Brain microvascular endothelial cell (primary cell): ENCODE data around the gene DMGDH.

Experiments
- DNase-seq: peaks from one replicate; pipeline ENCODE4 v3.0.0-alpha.2; 2020
- H3K27ac ChIP-seq: fragments of 250-450 bp; sonication (Bioruptor Pico); 2 replicates; pipeline ENCODE4 v1.5.1; 2020; ENCODE audit warnings: mild to moderate bottlenecking, moderate library complexity
- H3K27me3 ChIP-seq: fragments of 250-450 bp; sonication (Bioruptor Pico); replicated peaks from 2 replicates; pipeline ENCODE4 v1.5.1; 2020; ENCODE audit warnings: mild to moderate bottlenecking
- H3K36me3 ChIP-seq: fragments of 250-450 bp; sonication (Bioruptor Pico); replicated peaks from 2 replicates; pipeline ENCODE4 v1.5.1; 2020; ENCODE audit warnings: mild to moderate bottlenecking
- H3K4me3 ChIP-seq: 2 replicates; pipeline ENCODE4 v1.5.1; 2011; ENCODE audit warnings: low read depth, mild to moderate bottlenecking, control low read depth, low read length, moderate library complexity
- CTCF ChIP-seq: IDR thresholded peaks from 2 replicates; pipeline ENCODE4 v1.5.1; 2011; ENCODE audit warnings: low read depth, mild to moderate bottlenecking, moderate library complexity, low read length, control low read depth, inconsistent platforms; ENCODE audit errors: missing control alignments
- in situ Hi-C: cut with HindIII; loops from 2 replicates; pipeline ENCODE4 v1.10.0; 2017; ENCODE audit warnings: low sequenced_read_pairs, low pct_ligation_motif_present

Gene DMGDH

GRCh38 chr5:79036769-79037168, 32.7 kb downstream of the DMGDH start:
- no peak for TF ChIP-seq CTCF
- in situ Hi-C loops, result no loop called here
- no peak overlapping the region for H3K27ac ChIP-seq

GRCh38 chr5:79035237-79035636, 34.2 kb downstream of the DMGDH start:
- no peak for DNase-seq
- Histone ChIP-seq H3K4me3 (no peak overlapping the region), H3K27me3 (no peaks in the 10 kb centered on the region), H3K36me3 (no peaks in the 10 kb centered on the region), H3K27ac (no peak overlapping the region)
- in situ Hi-C loops, result no loop called here
- no peak for TF ChIP-seq CTCF

More at GRCh38 chr5:79036769-79037168, 32.7 kb downstream of the DMGDH start:
- DNase-seq, result no peak
- Histone ChIP-seq H3K27me3 (no peaks in the 10 kb centered on the region), H3K36me3 (no peaks in the 10 kb centered on the region), H3K4me3 (no peak overlapping the region)

GRCh38 chr5:79032782-79033181, 36.7 kb downstream of the DMGDH start:
- no peaks in the 10 kb centered on the region for H3K27me3 ChIP-seq
- in situ Hi-C loops, result no loop called here
- TF ChIP-seq CTCF, result no peak
- no peak for DNase-seq
- no peaks in the 10 kb centered on the region for H3K36me3 ChIP-seq
- no peak overlapping the region for H3K4me3 ChIP-seq
- no peak overlapping the region for H3K27ac ChIP-seq

- DNase-seq, result no peak
- in situ Hi-C loops, result no loop called here
- Histone ChIP-seq H3K27me3 (no peaks in the 10 kb centered on the region), H3K4me3 (no peak overlapping the region), H3K27ac (no peak overlapping the region), H3K36me3 (no peaks in the 10 kb centered on the region)
- no peak for TF ChIP-seq CTCF
These were observed 37.3 kb downstream of the DMGDH start for GRCh38 chr5:79032031-79032695.

- no peak overlapping the region for H3K27ac ChIP-seq
- no peak for TF ChIP-seq CTCF
- H3K27me3 ChIP-seq, result no peaks in the 10 kb centered on the region
- H3K4me3 ChIP-seq, result no peak overlapping the region
- in situ Hi-C loops, result no loop called here
- no peak for DNase-seq
- no peaks in the 10 kb centered on the region for H3K36me3 ChIP-seq
These were observed 38.0 kb downstream of the DMGDH start for GRCh38 chr5:79031485-79031867.
